GM19467 (cell line): ENCODE results near the gene BRINP1.

Experiments used
- ATAC-seq: cut with Tn5 transposase; IDR thresholded peaks from one replicate; pipeline ENCODE4 v1.9.1; 2021; ENCODE audit warnings: mild to moderate bottlenecking, moderate library complexity; ENCODE audit not compliant: unreplicated experiment

The BRINP1 gene

DNA sequence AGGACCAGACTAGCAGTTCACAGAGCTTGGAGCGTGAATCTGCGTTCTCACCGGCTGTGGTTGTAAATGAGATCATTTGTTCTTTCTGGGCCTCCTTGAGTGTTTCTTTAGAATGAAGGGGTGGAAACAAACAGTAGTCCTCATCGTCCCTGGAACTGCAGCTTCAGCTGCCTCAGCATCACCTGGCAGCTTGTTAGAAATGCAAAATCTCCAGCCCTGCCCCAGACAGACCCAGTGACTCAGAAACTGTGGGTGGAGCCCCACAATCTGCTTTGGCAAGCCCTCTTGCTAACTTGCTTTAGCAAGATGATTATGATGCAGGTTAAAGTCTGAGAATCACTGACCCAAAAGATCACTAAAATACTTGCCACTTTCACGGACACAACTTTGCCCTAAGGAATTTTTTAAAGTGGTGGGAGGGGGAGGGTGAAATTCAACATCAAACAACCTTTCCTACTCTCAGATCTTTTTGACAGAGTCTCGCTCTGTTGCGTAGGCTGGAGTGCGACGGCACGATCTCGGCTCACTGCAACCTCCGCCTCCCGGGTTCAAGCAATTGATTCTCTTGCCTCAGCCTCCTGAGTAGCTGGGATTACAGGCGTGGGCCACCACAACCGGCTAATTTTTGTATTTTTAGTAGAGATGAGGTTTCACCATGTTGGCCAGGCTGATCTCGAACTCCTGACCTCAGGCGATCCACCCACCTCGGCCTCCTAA, 86.0 kb downstream of the BRINP1 start:
- no peak for ATAC-seq

DNA sequence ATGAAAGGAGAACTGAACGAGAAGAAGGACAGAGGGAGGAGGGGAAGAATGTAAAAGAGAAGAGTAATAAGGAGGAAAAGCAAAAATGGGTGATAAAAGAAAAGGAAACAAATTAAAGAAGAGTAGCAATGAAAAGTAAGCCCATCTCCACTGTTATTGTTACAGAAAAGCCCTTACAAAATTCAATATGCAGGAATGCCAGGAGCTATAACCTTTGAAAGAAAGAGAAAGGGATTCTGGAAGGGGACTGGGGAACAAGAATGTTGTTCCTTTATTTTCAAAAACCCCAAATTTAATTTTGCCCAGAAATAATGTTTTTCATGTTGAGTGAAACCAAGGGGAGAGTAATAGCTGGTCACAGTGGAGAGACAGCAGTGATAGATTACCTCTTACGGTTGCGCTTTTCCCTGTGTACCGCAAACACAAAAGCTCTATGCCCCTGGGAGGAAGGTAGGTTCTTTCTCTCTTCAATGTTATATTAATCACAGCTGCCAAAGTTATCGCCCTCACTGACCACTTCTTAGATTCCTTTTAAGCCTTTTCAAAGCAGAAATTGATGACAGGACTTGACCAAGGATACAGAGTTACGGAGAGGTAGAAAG, 86.7 kb downstream of the BRINP1 start:
- no peak for ATAC-seq

GRCh38 chr9:119280740-119281485, 88.3 kb downstream of the BRINP1 start:
- no peak for ATAC-seq

DNA sequence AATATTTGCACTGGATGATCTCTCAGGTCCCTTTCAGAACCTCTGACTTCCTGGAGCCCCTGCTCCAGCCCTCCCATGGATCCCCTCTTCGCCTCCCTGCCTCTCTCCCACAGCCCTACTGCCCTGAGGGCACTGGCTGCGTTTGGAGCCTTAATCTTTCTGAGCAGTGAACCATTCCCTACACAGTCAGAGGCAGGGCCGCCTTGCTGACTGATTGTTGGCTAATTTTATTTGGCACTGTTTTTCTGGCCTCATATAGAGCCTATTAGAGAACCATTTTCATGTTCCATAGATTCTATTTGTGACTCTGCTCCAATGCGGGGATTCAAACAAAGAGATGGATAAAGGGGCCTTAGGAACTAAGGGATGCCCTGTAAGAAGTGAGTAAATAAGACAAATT, 91.1 kb downstream of the BRINP1 start:
- ATAC-seq: no peak

GRCh38 chr9:119273984-119274665, 95.1 kb downstream of the BRINP1 start:
- no peak for ATAC-seq

DNA sequence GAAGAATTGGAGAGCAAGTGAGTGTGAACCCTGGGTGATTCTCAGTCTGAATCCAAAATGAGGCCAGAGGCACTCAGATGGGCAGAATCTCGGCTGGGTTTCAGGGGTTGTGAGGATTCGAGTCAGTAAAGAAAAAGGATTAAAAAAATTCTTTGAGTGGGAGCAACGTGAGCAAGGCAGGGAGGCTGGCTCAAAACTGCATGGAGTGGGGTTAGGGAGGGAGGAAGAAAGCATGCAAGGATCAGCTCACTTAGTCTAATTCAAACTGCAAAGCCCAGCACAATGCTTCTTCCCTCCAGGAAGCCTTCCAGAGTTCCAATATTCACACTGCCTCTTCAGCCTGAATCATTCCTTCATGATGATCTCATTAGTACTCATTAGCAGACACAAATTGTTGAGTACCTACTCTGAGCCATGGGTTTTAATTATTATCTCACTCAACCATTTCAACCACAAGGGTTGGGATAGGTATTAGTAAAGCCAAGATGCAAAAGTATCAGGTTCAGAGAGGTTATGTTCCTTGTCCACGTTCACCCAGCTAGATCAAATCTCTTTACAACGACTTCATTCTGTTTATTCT, 95.8 kb downstream of the BRINP1 start:
- no peak for ATAC-seq

DNA sequence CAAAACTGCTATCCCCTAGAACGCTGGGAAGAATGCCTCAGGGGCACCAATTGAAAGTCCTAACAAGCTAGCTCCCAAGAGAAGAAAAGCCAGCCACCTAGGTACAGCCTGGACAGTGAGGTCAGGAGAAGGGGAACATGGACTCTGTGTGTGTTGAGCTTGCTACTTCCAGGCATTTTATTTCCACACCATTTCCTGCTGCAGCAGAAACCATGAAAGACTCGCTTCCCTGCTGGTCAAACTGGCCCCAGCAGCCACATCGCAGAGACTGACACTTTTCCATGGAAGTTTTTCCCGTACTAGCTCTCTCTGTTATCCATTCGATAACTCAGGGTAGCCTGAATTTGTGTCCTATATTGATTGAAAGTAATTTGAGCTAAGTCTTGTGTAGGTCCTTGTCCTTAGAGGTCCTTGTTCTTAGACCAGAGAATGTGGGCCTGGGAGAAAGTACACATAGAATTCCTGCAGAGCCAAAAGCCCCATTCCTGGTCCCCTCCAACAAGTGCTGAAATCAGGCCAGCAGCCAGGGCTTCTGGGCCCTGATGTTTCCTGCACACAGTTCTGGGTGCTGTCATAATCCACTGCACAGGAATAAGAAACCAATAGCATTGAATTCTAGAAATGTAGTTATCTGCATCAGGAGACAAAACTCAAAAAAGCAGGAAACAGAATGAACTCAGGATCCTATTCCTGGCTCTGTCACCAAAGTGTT, 96.6 kb downstream of the BRINP1 start:
- ATAC-seq: no peak

- ATAC-seq: no peak
Observed at GRCh38 chr9:119268985-119269384, 100.2 kb downstream of the BRINP1 start.

DNA sequence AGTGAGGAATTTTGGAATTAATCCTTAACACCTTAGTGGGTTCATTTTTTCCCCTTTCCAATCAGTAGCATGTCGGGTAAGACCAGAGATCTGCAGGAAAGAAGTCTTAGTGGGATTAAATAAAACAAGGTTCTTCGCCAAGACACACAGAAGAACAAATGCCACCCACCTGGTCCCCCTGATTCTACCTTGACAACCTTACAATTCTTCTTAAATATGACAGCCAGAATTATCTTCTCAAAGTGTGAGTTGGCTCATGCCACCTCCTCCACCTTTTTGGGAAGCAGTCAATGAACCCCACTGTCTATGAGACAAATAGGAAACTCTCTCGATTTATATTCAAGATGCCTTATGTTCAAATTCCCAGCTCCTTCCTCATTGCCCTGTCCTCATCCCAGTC, 105.1 kb downstream of the BRINP1 start:
- no peak for ATAC-seq

- no peak for ATAC-seq
Observed at GRCh38 chr9:119257592-119257991, 111.6 kb downstream of the BRINP1 start.

DNA sequence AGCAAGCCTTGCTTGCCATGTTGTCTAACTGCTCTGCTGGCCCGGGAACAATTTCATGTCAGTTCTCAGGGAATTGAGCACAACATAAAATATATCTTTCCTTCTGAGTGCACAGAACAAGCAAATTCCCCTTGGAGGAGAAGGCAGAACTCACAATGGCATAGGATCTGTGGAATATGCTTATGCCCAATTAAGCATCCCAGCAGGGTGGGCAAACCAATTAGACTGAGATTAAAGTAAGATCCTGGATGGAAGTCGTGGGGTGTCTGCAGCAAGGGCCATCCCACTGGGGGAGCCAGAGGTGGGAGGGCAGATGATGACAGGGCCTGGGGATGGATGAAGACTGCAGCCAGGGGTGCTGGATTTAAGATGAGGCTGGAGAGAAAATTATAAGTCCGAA, 114.1 kb downstream of the BRINP1 start:
- ATAC-seq: no peak

DNA sequence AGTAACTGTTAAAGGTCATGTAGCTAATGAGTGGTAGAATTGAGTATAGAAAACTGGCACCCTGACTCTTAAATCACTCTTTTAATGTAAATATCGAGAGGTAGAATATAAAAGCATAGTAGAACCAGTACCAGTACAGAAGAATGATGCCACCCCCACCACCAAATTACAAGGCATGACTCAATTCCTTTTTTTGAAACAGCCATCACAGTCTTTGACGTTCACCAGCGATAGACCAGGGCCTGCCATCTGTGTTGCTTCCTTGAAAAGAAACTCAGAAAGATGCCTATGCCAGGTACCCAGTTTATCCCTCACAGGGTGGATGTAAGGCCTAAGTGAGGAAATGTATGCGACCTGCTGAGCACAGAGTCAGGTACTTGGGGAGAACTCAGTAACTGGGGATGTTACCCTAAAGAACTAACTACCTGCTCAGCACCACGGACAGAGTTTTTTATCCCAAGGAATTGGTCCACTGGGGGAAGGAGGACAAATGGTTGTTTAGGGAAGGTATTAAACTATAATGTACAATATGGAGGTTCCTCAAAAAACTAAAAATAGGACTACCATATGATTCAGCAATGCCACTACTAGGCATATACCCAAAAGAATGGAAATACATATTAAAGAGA, 116.5 kb downstream of the BRINP1 start:
- no peak for ATAC-seq

DNA sequence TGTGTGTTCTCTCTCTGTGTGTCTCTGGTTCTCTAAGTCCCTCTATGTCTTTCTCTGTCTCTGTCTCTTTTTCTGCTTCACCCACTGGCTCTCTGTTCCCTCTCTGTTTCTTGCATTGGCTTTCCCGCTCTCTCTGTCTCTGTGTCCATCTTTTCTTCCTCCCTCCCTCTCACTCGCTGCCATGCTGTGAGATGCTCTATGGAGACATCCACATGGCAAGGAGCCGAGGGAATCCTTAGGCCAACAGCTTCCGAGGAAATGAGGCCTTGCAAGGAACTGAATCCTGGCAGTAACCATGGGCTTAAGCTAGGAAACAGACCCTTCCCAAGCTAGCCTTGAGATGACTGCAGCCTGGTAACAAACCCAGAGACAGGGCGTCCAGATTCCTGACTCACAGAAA, 117.3 kb downstream of the BRINP1 start:
- ATAC-seq: no peak

DNA sequence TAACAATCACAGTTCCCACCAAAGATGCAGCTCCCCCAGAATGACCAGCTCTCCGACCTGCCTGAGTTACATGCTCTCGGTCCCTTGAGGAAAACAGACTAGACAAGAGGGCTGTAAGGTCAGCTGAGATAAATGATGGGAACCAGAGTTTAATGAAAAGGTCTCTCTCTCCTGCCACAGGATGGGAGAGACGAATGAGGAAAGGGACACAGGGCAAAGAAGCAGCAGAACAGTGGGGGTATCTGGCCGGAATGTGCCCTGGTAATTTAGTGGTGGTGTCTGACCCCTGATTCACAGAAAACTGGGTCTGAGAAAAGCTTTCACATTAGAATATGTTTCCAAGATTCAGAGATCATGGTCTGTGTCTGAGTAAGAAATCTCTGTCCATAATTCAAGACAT, 118.5 kb downstream of the BRINP1 start:
- ATAC-seq: no peak

- no peak for ATAC-seq
Observed at GRCh38 chr9:119240546-119240945, 128.7 kb downstream of the BRINP1 start.

DNA sequence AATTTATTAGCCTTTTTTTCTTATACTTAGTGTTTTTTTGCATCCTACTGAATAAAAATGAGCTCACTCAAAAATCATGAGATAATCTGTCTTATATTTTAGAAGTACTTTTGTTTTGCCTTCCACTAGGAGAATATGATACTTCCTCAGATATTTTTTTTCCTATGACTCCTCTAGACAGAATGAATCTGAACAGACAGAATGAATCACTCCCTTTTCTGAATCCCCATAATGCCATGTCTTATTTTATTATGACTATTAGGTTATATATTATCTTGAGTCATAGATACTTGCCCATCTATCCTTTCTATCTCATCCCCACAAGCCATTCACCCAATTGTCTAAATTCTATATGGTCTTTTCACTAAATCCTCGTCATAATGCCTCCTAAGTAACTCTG, 134.6 kb downstream of the BRINP1 start:
- ATAC-seq: no peak

- ATAC-seq: no peak
Observed at GRCh38 chr9:119227422-119227821, 141.8 kb downstream of the BRINP1 start.

- ATAC-seq: no peak
Observed at GRCh38 chr9:119224431-119224830, 144.8 kb downstream of the BRINP1 start.

DNA sequence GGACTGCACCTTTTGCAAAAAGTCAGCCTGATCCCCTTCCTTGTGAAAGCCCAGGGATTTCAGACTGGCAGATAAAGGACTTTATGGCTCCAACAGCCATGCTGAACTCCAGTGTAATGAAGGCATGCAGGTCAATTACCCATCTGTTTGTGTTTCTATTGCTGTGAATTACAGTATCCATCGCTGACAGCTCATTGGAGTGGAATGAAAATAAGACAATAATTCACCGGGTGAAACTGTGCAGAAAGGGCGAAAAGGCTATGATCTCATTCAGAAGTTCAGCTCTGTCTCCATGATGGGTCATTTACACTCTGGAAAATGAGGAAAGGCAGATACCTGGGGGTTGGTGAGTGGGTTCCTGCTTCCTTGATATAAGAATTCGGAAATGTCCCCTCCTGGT, 148.0 kb downstream of the BRINP1 start:
- ATAC-seq: no peak

- ATAC-seq: no peak
Observed at GRCh38 chr9:119218293-119218692, 150.9 kb downstream of the BRINP1 start.
